RWPE2 (cell line): ENCODE data around the gene GPR61.
A peak's percentile ranks its signal among the peaks of the same experiment; 100 is the strongest.

Source experiments
- ATAC-seq: fragments of 200-7000 bp; cut with Tn5 transposase; 3 replicates; pipeline ENCODE4 v1.9.1; 2021; ENCODE audit warnings: low read depth
- DNase-seq: peaks from one replicate; pipeline ENCODE4 v3.0.0-alpha.2; 2020; ENCODE audit warnings: low spot score
- H3K27ac ChIP-seq: fragments of 450-650 bp; 2 replicates; pipeline ENCODE4 v1.5.1; 2017; ENCODE audit warnings: mild to moderate bottlenecking; ENCODE audit not compliant: poor library complexity, severe bottlenecking
- H3K27me3 ChIP-seq: fragments of 250-450 bp; sonication (Bioruptor Pico); 2 replicates; pipeline ENCODE4 v1.5.1; 2021; ENCODE audit warnings: mild to moderate bottlenecking, moderate library complexity; ENCODE audit not compliant: insufficient read depth, poor library complexity, severe bottlenecking
- H3K36me3 ChIP-seq: fragments of 250-450 bp; sonication (Bioruptor Pico); 2 replicates; pipeline ENCODE4 v1.5.1; 2020; ENCODE audit warnings: low read depth, mild to moderate bottlenecking, moderate library complexity
- H3K4me1 ChIP-seq: fragments of 250-450 bp; sonication (Bioruptor Pico); 2 replicates; pipeline ENCODE4 v1.5.1; 2021; ENCODE audit warnings: mild to moderate bottlenecking, moderate library complexity; ENCODE audit not compliant: insufficient read depth, poor library complexity, severe bottlenecking
- H3K4me3 ChIP-seq: fragments of 250-450 bp; sonication (Bioruptor Pico); 2 replicates; pipeline ENCODE4 v1.5.1; 2021; ENCODE audit warnings: mild to moderate bottlenecking, moderate library complexity; ENCODE audit not compliant: severe bottlenecking
- H3K9me3 ChIP-seq: fragments of 250-450 bp; sonication (Bioruptor Pico); 2 replicates; pipeline ENCODE4 v1.5.1; 2021; ENCODE audit warnings: mild to moderate bottlenecking, moderate library complexity; ENCODE audit not compliant: severe bottlenecking
- CTCF ChIP-seq: fragments of 450-650 bp; IDR thresholded peaks from one replicate; pipeline ENCODE4 v1.5.1; 2017; ENCODE audit warnings: mild to moderate bottlenecking, moderate library complexity; ENCODE audit not compliant: poor library complexity, severe bottlenecking

Gene GPR61

GRCh38 chr1:109508001-109508872 is 31.4 kb upstream of the GPR61 start:
- Histone ChIP-seq H3K27ac (no peak overlapping the region), H3K4me1 (no peaks in the 10 kb centered on the region), H3K27me3 (no peaks in the 10 kb centered on the region), H3K9me3 (no peaks in the 10 kb centered on the region), H3K36me3 (no peaks in the 10 kb centered on the region), H3K4me3 (no peak overlapping the region)
- no peak for TF ChIP-seq CTCF
- ATAC-seq (no peak), DNase-seq (no peak)

- Histone ChIP-seq H3K4me1 (no peaks in the 10 kb centered on the region), H3K27me3 (no peaks in the 10 kb centered on the region), H3K9me3 (no peaks in the 10 kb centered on the region), H3K36me3 (no peaks in the 10 kb centered on the region), H3K27ac (no peak overlapping the region), H3K4me3 (peak overlapping the region; percentile 49)
- DNase-seq (no peak), ATAC-seq (no peak)
- no peak for TF ChIP-seq CTCF
Observed at GRCh38 chr1:109508873-109509175, 30.8 kb upstream of the GPR61 start.

- Histone ChIP-seq H3K36me3 (no peaks in the 10 kb centered on the region), H3K4me1 (no peaks in the 10 kb centered on the region), H3K9me3 (no peaks in the 10 kb centered on the region), H3K27me3 (no peaks in the 10 kb centered on the region), H3K4me3 (peak within 1 kb of the TSS; percentile 49), H3K27ac (no peak within 1 kb of the TSS)
- peak; percentile 64 for ATAC-seq
- no peak for DNase-seq
- TF ChIP-seq CTCF, result no peak
Observed at GRCh38 chr1:109509176-109510134, 30.2 kb upstream of the GPR61 start, which contains the start of gene AMIGO1. Gene AMIGO1 (minus strand): TSS chr1:109509727. CDS start chr1:109508912, 815 bp downstream.

GRCh38 chr1:109513110-109513710 is 26.5 kb upstream of the GPR61 start:
- Histone ChIP-seq H3K4me1 (no peaks in the 10 kb centered on the region), H3K4me3 (no peak overlapping the region), H3K27ac (no peak overlapping the region), H3K9me3 (no peaks in the 10 kb centered on the region), H3K27me3 (no peaks in the 10 kb centered on the region), H3K36me3 (no peaks in the 10 kb centered on the region)
- no peak for TF ChIP-seq CTCF
- DNase-seq, result no peak
- ATAC-seq, result no peak
